GM21576 (cell line): ENCODE measurements around the gene B3GLCT.
"Not testable (repeated sequence)": the region's sequence is repeated elsewhere in the genome, so short reads cannot be mapped to it uniquely, and the experiment has no call there.

Experiments
- ATAC-seq: cut with Tn5 transposase; IDR thresholded peaks from one replicate; pipeline ENCODE4 v1.9.1; 2021; ENCODE audit warnings: mild to moderate bottlenecking, moderate library complexity; ENCODE audit not compliant: unreplicated experiment

The B3GLCT gene

GRCh38 chr13:31334994-31335557 lies 135.3 kb downstream of the B3GLCT start:
- no peak for ATAC-seq

DNA sequence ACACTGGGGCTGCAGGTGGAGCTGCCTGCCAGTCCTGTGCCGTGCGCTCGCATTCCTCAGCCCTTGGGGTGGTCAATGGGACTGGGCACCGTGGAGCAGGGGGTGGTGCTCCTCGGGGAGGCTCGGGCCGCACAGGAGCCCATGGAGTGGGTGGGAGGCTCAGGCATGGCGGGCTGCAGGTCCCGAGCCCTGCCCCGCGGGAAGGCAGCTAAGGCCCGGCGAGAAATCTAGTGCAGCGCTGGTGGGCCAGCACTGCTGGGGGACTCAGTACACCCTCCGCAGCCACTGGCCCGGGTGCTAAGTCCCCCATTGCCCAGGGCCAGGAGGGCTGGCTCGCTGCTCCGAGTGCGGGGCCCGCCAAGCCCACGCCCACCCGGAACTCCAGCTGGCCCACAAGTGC lies 139.8 kb downstream of the B3GLCT start:
- not testable (repeated sequence) for ATAC-seq

DNA sequence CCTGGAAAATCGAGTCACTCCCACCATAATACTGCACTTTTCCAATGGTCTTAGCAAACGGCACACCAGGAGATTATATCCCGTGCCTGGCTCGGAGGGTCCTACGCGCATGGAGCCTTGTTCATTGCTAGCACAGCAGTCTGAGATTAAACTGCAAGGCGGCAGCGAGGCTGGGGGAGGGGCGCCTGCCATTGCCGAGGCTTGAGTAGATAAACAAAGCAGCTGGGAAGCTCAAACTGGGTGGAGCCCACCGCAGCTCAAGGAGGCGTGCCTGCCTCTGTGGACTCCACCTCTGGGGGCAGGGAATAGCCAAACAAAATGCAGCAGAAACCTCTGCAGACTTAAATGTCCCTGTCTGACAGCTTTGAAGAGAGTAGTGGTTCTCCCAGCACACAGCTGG lies 141.1 kb downstream of the B3GLCT start:
- not testable (repeated sequence) for ATAC-seq

- ATAC-seq, result no peak
Measured at GRCh38 chr13:31346891-31347290, 147.1 kb downstream of the B3GLCT start.

DNA sequence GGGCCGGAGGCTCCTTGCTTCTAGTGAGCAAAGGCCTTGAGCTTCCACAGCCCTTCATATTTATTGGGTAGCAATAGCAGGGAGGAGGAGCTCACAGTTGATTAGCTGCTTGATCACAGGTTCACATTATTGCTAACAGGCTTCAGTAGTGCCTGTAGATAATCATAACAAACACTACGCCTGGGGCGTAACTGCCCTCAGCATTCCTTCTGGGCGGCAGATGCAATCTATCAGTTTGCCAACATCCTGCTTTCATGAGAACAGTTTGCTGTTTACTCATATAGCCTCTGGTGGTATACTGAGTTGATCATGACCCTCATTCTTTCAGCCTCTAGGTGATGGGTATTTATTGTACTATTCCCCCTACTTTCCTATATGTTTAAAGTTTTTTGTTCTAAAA lies 149.4 kb downstream of the B3GLCT start:
- no peak for ATAC-seq

DNA sequence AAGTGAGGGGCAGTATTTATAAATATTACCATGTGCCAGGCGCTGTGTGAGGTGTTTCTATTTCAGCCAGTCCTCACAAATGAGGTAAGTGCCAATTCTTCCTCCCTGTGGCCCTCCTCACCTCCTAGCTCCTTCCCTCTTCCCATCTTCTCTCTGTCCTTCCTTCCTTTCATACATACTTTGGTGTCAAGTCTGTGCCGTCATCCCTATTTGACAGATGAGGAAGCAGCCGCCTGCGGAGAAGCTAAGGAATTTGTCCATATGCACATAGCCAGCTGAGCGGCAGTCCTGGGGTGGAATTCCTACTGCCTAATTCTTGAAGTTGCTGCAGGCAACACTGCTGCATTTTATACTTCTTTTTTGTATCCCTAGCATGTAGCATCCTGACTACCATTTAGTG lies 150.8 kb downstream of the B3GLCT start:
- no peak for ATAC-seq

DNA sequence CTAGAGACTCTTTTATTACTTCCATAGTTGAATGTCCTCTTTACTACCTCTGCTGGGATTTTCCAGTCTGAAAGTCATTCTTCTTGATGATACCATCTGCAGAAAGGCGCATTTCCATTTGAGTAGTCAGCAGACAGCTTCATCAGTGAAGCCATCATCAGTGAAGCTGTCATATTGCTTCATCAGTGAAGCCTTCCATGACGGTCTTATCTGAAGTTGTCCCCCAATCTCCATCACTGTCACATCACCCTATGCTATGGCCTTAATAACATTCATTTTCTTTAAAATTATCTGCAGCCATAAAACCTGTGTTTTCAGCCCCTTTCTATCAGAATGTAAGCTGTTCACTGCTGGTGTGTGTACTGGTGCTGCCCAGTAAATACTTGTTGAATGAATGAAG lies 151.6 kb downstream of the B3GLCT start:
- no peak for ATAC-seq

GRCh38 chr13:31352467-31352866 lies 152.7 kb downstream of the B3GLCT start:
- no peak for ATAC-seq

DNA sequence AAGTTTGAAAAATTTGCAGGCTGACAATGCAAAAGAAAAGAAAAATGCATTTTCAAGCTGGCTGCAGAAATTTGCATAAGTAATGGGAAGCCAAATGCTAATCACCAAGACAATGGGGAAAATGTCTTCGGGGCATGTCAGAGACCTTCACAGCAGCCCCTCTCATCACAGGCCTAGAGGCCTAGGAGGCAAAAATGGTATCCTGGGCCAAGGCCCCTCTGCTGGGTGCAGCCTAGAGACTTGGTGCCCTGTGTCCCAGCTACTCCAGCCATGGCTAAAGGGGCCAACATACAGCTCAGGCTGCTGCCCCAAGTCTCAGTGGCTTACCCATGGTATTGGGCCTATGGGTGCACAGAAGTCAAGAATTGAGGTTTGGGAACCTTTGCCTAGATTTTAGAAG lies 155.2 kb downstream of the B3GLCT start:
- ATAC-seq, result no peak

DNA sequence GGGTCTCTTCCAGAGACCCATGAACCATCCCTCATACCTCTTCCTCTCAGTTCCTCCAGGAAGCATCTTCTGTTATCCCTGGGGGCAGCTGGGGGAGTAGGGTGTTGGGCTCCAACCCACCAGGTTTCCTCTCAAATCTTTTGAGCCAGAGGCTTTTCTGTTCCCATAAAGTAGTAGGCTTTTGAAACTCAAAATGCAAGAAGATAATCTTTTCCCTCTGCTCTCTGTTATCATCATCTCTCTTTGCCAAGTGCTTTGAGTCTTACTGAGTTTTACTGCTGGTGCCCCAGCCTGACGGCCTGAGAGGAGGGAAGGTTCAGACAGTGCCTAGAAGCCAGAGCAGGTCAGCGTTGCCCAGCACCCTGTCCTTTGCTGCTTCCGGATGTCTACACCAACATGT lies 157.2 kb downstream of the B3GLCT start:
- ATAC-seq, result no peak

- ATAC-seq, result no peak
Measured at GRCh38 chr13:31357581-31357980, 157.8 kb downstream of the B3GLCT start.

DNA sequence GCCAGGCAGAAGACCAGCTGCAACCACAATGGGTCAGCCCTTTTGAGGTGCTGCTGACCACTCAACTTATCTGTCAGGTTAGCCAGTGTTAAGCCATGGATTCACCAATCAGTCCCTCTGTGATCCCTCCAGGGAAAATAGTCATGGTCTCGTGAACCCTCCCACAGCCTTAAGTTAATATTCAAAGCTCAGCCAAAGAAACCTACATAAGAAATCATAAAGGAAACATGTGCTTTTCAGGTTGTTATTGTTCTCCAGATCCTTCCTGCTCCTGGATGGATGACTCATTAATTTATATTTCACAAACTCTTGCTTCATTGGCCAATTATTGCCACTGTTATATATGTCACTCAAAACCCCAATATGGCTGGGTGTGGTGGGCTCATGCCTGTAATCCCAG lies 161.9 kb downstream of the B3GLCT start:
- ATAC-seq, result no peak

- ATAC-seq, result no peak
Measured at GRCh38 chr13:31365630-31366029, 165.9 kb downstream of the B3GLCT start.

- no peak for ATAC-seq
Measured at GRCh38 chr13:31367410-31367809, 167.6 kb downstream of the B3GLCT start.

GRCh38 chr13:31369213-31369612 lies 169.4 kb downstream of the B3GLCT start:
- no peak for ATAC-seq

- no peak for ATAC-seq
Measured at GRCh38 chr13:31372454-31372853, 172.7 kb downstream of the B3GLCT start.

DNA sequence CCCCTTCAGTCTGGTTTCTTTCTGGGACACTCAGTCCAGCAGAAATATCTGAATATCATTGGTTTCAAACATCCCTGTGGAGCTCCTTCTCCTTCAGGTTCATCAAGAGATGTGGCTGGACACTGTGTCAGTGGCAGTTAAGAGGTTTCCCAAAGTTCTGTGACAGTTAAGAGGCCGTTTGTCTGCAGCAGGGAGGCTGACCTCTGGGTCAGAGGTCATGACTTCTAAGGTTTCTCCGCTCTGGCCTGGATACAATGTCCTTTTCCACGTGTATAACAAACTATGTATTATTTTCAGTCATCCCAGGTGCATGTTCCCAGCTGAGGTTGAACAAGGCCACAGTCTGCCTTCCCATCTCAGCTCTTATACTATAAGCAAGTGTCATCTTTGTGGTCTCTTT lies 174.9 kb downstream of the B3GLCT start:
- ATAC-seq, result no peak

DNA sequence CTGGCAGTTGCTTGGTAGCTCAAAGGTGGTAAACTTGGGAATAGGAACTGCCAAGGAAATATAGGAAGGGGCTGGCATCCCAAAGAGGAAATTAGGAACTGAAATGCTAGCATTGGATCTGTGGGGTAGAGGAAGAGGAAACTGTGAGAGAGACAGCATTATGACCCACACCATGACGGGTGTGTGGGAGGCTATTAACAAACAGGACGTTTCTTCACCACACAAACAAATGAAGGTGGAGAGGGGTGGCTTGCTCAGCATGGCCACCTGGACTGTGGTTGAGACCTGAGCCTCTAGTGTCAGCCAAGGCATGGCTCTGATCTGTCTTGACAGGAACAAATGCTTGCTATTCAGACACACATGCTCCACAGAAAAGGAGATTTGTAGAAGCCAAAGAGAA lies 178.2 kb downstream of the B3GLCT start:
- no peak for ATAC-seq

- no peak for ATAC-seq
Measured at GRCh38 chr13:31380715-31381114, 180.9 kb downstream of the B3GLCT start.
